GM19438 (cell line): ENCODE measurements around the gene PAQR9.
"Not testable (repeated sequence)": the region's sequence is repeated elsewhere in the genome, so short reads cannot be mapped to it uniquely, and the experiment has no call there.

Source experiments
- ATAC-seq: cut with Tn5 transposase; IDR thresholded peaks from one replicate; pipeline ENCODE4 v1.9.1; 2021; ENCODE audit warnings: low read depth; ENCODE audit not compliant: unreplicated experiment

Gene PAQR9

GRCh38 chr3:142963516-142964448, at the start of gene PAQR9:
Gene PAQR9 (minus strand): TSS chr3:142963674. CDS start chr3:142963336, 338 bp downstream.
- ATAC-seq: peak; percentile 58

GRCh38 chr3:143011705-143012104, 48.2 kb upstream of the PAQR9 start:
- ATAC-seq: no peak

- no peak for ATAC-seq
These were observed 46.5 kb upstream of the PAQR9 start for GRCh38 chr3:143010024-143010423.

GRCh38 chr3:143004823-143005222, 41.3 kb upstream of the PAQR9 start:
- ATAC-seq: no peak

GRCh38 chr3:143002727-143003126, 39.3 kb upstream of the PAQR9 start:
- no peak for ATAC-seq

- peak; percentile 40 for ATAC-seq
These were observed 38.7 kb upstream of the PAQR9 start for GRCh38 chr3:143002083-143002712.

- ATAC-seq: peak; percentile 77
These were observed 38.1 kb upstream of the PAQR9 start, which contains the start of gene U2SURP for GRCh38 chr3:143001369-143002082. Gene U2SURP (plus strand): TSS chr3:143001570. CDS start chr3:143001629, 59 bp downstream.

- ATAC-seq: peak; percentile 67
These were observed 37.5 kb upstream of the PAQR9 start for GRCh38 chr3:143001034-143001368.

- ATAC-seq: no peak
These were observed 37.1 kb upstream of the PAQR9 start for GRCh38 chr3:143000528-143000927.

GRCh38 chr3:142999881-143000280, 36.4 kb upstream of the PAQR9 start:
- no peak for ATAC-seq

- no peak for ATAC-seq
These were observed 35.0 kb upstream of the PAQR9 start for GRCh38 chr3:142998439-142998838.

- no peak for ATAC-seq
These were observed 33.9 kb upstream of the PAQR9 start for GRCh38 chr3:142997330-142997729.

GRCh38 chr3:142993958-142994442, 30.5 kb upstream of the PAQR9 start:
- peak; percentile 81 for ATAC-seq

GRCh38 chr3:142992323-142992722, 28.8 kb upstream of the PAQR9 start:
- no peak for ATAC-seq

- ATAC-seq: no peak
These were observed 27.2 kb upstream of the PAQR9 start for GRCh38 chr3:142990721-142991120.

- not testable (repeated sequence) for ATAC-seq
These were observed 25.4 kb upstream of the PAQR9 start for GRCh38 chr3:142988826-142989225.

GRCh38 chr3:142988221-142988620, 24.7 kb upstream of the PAQR9 start:
- ATAC-seq: not testable (repeated sequence)

- no peak for ATAC-seq
These were observed 24.2 kb upstream of the PAQR9 start for GRCh38 chr3:142987707-142988106.

- ATAC-seq: no peak
These were observed 23.7 kb upstream of the PAQR9 start for GRCh38 chr3:142987080-142987700.

- no peak for ATAC-seq
These were observed 20.8 kb upstream of the PAQR9 start for GRCh38 chr3:142984255-142984654.
